Measurements from ENCODE around the gene PDGFC.

- TF ChIP-seq, protein P1, sequence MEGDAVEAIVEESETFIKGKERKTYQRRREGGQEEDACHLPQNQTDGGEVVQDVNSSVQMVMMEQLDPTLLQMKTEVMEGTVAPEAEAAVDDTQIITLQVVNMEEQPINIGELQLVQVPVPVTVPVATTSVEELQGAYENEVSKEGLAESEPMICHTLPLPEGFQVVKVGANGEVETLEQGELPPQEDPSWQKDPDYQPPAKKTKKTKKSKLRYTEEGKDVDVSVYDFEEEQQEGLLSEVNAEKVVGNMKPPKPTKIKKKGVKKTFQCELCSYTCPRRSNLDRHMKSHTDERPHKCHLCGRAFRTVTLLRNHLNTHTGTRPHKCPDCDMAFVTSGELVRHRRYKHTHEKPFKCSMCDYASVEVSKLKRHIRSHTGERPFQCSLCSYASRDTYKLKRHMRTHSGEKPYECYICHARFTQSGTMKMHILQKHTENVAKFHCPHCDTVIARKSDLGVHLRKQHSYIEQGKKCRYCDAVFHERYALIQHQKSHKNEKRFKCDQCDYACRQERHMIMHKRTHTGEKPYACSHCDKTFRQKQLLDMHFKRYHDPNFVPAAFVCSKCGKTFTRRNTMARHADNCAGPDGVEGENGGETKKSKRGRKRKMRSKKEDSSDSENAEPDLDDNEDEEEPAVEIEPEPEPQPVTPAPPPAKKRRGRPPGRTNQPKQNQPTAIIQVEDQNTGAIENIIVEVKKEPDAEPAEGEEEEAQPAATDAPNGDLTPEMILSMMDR (IDR thresholded peaks at IDR 0.05) = no peak
- TF ChIP-seq POLR2A (IDR thresholded peaks at IDR 0.05) (no peak), POLR2AphosphoS5 (IDR thresholded peaks at IDR 0.05) (no peak)
These were observed 201.5 kb downstream of the PDGFC start for GRCh38 chr4:156770140-156770539.
